Retinal pigment epithelial cell (primary cell): ENCODE data around the gene CDH15.

Experiments
- DNase-seq: peaks from one replicate; pipeline ENCODE4 v3.0.0-alpha.2; 2010; ENCODE audit warnings: low read depth
- H3K4me3 ChIP-seq: 2 replicates; pipeline ENCODE4 v1.5.1; 2011; ENCODE audit warnings: mild to moderate bottlenecking, low read length, control low read depth, moderate library complexity
- TF ChIP-seq, protein P1 (sequence below): conservative IDR thresholded peaks from 2 replicates; pipeline ENCODE4 v1.5.1; 2011; ENCODE audit warnings: low read depth, low read length, control low read depth, inconsistent platforms

Gene CDH15

GRCh38 chr16:89157778-89158177 is 13.8 kb upstream of the CDH15 start:
- TF ChIP-seq, protein P1, sequence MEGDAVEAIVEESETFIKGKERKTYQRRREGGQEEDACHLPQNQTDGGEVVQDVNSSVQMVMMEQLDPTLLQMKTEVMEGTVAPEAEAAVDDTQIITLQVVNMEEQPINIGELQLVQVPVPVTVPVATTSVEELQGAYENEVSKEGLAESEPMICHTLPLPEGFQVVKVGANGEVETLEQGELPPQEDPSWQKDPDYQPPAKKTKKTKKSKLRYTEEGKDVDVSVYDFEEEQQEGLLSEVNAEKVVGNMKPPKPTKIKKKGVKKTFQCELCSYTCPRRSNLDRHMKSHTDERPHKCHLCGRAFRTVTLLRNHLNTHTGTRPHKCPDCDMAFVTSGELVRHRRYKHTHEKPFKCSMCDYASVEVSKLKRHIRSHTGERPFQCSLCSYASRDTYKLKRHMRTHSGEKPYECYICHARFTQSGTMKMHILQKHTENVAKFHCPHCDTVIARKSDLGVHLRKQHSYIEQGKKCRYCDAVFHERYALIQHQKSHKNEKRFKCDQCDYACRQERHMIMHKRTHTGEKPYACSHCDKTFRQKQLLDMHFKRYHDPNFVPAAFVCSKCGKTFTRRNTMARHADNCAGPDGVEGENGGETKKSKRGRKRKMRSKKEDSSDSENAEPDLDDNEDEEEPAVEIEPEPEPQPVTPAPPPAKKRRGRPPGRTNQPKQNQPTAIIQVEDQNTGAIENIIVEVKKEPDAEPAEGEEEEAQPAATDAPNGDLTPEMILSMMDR, result no peak
- H3K4me3 ChIP-seq, result no peak overlapping the region
- no peak for DNase-seq

DNA sequence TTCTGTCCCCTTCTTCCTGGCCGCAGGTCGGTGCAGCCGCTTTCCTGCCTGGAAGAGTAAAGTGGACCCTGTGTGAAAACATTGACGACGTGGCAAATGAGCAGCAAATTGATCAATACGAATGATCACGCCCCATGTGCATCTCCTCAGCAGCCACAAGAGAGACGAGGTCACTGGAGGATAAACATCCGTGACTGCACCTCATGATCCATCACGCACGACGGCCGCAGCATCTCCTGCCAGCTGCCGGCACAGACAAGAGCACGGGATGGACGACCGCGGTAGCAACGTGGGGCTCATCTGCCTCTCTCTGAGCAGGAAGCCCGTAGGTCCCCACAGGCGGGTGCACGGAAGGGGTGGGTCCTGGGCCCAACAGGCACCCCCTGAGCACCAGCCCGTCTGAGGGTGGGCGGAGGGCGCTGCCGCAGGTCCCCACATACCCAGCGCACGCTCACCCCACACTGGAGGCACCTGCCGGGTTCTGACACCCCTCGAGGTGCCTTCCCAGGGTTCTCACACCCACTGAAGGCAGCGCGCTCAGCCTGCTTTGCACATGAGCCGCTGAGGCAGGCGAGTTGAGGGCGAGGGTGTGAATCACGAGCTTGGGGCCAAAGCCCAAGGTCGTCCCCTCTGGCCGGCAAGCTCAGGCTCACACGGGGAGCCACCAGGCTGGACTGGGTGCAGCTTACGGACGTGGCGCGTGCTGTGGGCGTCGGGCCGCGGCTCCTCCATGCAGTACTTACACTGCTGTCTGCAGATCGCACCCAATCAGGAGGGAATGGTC is 12.3 kb upstream of the CDH15 start:
- no peak overlapping the region for H3K4me3 ChIP-seq
- TF ChIP-seq, protein P1, result no peak
- DNase-seq, result no peak

DNA sequence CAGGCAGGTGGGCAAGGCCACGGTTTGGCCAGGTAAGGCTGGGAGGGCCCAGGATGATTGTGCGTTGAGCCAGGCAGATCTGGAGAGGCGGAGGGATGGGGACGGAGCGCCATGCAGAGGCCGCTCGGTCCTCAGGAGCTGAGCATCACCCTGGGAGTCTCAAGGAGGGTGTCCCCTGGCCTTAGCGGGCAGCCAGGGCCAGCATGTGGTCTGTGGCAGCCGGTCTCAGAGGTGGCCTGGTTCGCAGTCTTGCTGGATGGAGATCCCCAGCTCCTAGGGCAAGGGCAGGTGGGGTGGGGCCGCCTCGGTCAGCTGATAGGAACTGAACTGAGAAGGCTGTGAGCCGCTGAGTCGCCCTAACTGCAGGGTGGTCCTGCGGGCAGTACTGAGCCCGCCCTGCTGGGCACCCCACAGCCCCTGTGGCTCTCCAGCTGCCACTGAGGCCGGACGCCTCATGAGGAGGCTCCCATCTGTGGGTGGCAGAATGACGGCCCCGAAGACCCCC is 11.6 kb upstream of the CDH15 start:
- TF ChIP-seq, protein P1, result no peak
- H3K4me3 ChIP-seq, result no peak overlapping the region
- DNase-seq, result no peak

DNA sequence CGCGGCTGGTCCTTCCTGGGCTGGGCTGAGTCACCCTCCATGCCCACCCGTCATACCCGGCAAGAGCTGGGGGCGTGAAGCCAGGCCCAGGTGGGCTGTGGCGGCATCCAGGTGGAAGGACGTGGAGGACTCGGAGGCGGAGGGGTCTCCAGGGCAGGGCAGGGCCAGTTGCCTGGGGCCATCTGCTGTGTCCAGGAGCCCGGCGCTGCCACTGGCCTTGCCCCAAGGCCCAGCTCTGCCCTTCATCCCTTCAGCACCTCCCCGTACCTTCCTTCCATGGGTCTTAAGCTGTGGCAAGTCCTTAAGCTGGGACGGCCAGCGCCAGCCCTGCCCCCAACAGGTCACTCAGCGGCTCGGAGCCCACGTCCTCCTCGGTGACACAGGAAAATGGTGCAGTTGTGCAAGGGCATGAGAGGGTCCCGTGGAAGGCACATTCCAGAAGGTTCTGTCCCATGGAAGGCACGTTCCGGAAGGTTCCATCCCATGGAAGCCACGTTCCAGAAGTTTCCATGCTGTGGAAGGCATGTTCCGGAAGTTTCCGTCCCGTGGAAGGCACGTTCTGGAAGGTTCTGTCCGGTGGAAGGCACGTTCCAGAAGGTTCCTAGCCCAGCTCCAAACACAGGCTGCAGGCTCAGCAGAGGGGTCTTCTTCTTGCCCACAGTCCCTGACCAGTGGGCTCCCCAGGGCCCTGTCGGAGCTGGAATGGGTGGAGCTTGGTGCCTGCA is 10.4 kb upstream of the CDH15 start:
- H3K4me3 ChIP-seq, result no peak overlapping the region

DNA sequence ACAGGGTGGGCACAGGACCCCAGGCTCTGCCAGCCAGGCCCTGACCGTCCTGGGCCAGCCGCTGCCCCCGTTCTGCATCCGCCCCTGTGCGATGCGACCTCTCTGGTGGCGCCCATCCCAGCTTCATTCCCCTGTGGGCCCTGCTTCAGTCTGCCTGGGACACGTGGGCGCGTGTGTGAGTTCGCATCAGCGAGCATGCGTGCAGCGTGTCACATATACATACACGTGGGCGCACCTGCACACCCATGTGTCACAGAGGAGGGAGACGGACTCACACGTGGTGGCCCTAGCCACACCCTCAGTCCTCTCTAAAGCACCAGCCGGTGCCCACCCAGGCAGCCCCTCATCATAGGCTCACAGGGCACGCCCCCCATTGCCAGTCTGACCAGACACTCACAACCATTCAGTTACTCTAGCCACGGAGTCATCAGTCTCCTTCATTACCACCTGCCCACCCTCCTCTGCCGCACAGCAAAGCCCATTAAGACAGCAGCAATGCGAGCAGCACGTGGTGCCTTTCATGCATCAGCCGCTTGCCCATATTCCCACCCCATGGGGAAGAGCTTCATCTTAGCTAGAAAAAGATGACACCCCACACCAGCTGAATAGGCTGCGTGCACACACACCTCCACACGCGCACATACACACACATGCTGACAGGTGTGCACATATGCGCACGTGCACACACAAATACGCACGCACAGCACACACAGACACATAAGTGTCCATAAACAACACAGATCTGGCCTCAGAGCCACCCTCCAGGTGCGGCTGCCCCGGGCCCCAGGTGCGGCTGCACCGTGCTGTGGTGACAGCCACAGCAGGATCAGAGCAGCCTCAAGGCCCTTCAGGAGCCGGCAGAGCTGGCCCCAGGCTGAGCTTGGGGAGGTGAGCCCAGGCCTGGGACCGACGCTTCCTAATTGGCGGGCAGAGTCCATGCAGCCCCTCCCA is 9.5 kb upstream of the CDH15 start:
- TF ChIP-seq, protein P1, result no peak
- no peak overlapping the region for H3K4me3 ChIP-seq
- DNase-seq, result no peak

More for the DNA sequence above, 10.4 kb upstream of the CDH15 start:
- DNase-seq, result no peak
- TF ChIP-seq, protein P1, result no peak

DNA sequence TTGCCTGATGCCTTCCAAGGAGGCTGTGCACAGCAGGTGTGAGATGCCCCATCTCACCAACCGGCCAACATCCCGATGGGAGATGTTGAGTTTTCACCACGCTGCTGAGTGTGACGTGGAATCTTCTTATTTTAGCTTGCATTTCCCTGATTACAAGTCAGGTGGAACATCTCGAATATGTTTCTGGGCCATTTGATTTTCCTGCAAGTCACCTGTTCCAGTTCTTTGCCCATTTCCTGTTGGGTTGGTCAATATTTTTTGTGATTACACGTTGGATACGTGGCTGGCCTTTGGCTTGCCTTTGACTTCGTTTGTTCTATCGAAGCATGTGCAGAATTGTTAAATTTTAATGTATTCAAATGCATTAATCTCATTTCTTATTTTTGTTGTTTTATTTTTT is 8.3 kb upstream of the CDH15 start:
- TF ChIP-seq, protein P1, result no peak
- H3K4me3 ChIP-seq, result no peak overlapping the region
- DNase-seq, result no peak
